ENCODE measurements around the gene CNIH3. TPM values are rescaled to one million over a fixed set of nuclear protein-coding genes. Genes with fewer than 3 reads are reported as not detected.

Gene CNIH3
- total and polyA plus RNA-seq, 9 donors, result 3.8 to 11.8 (median 8.3) TPM

- no peaks in the 10 kb centered on the region for H3K36me3 ChIP-seq
- intact Hi-C loops (cut with DNase I), result no loop called here
- H3K27ac ChIP-seq, result no peak overlapping the region
- H3K9me3 ChIP-seq, result no peaks in the 10 kb centered on the region
- no peak for DNase-seq
- H3K27me3 ChIP-seq, result no peaks in the 10 kb centered on the region
- 76 to 88% (median 81%) methylated on average over 2 of the region's 2 CpGs for WGBS, 3 donors
- H3K4me1 ChIP-seq (ENCODE audit: insufficient read depth), result no peaks in the 10 kb centered on the region
- H3K4me3 ChIP-seq, result no peak overlapping the region
- TF ChIP-seq EP300 (IDR thresholded peaks at IDR 0.05) (no peak), CTCF (IDR thresholded peaks at IDR 0.05) (no peak), POLR2A (IDR thresholded peaks at IDR 0.05) (no peak)
Measured at GRCh38 chr1:224762046-224762445, 145.9 kb downstream of the CNIH3 start.

- Histone ChIP-seq H3K9me3 (no peaks in the 10 kb centered on the region), H3K27me3 (no peaks in the 10 kb centered on the region), H3K36me3 (no peaks in the 10 kb centered on the region), H3K27ac (no peak overlapping the region), H3K4me3 (no peak overlapping the region), H3K4me1 (ENCODE audit: insufficient read depth) (no peaks in the 10 kb centered on the region)
- intact Hi-C loops (cut with DNase I), result no loop called here
- WGBS, 3 donors, result 89 to 93% (median 93%) methylated on average over 3 of the region's 3 CpGs
- DNase-seq, result no peak
- TF ChIP-seq EP300 (IDR thresholded peaks at IDR 0.05), result no peak
- no peak for TF ChIP-seq CTCF (IDR thresholded peaks at IDR 0.05)
- no peak for TF ChIP-seq POLR2A (IDR thresholded peaks at IDR 0.05)
Measured at GRCh38 chr1:224762701-224763100, 146.6 kb downstream of the CNIH3 start.

- intact Hi-C loops (cut with DNase I), result no loop called here
- H3K27me3 ChIP-seq, result no peaks in the 10 kb centered on the region
- 87 to 90% (median 89%) methylated on average over 5 of the region's 5 CpGs for WGBS, 3 donors
- no peaks in the 10 kb centered on the region for H3K36me3 ChIP-seq
- no peak for DNase-seq
- no peak overlapping the region for H3K27ac ChIP-seq
- no peaks in the 10 kb centered on the region for H3K9me3 ChIP-seq
- no peak overlapping the region for H3K4me3 ChIP-seq
- TF ChIP-seq POLR2A (IDR thresholded peaks at IDR 0.05) (no peak), EP300 (IDR thresholded peaks at IDR 0.05) (no peak)
- no peaks in the 10 kb centered on the region for H3K4me1 ChIP-seq (ENCODE audit: insufficient read depth)
Measured at GRCh38 chr1:224763126-224763775, 147.1 kb downstream of the CNIH3 start.

GRCh38 chr1:224766266-224766665 lies 150.1 kb downstream of the CNIH3 start:
- H3K4me3 ChIP-seq, result no peak overlapping the region
- TF ChIP-seq EP300 (IDR thresholded peaks at IDR 0.05) (no peak), POLR2A (IDR thresholded peaks at IDR 0.05) (no peak), CTCF (IDR thresholded peaks at IDR 0.05) (no peak)
- no peaks in the 10 kb centered on the region for H3K27me3 ChIP-seq
- H3K36me3 ChIP-seq, result no peaks in the 10 kb centered on the region
- intact Hi-C loops (cut with DNase I), result no loop called here
- no peaks in the 10 kb centered on the region for H3K9me3 ChIP-seq
- WGBS, 3 donors, result 80 to 85% (median 84%) methylated on average over 4 of the region's 4 CpGs
- DNase-seq, result no peak
- no peak overlapping the region for H3K27ac ChIP-seq
- H3K4me1 ChIP-seq (ENCODE audit: insufficient read depth), result peaks cover 3% of the 10 kb centered on the region

- H3K27me3 ChIP-seq, result no peaks in the 10 kb centered on the region
- no peak for TF ChIP-seq EP300 (IDR thresholded peaks at IDR 0.05)
- no peak for TF ChIP-seq CTCF (IDR thresholded peaks at IDR 0.05)
- TF ChIP-seq POLR2A (IDR thresholded peaks at IDR 0.05), result no peak
- H3K4me1 ChIP-seq (ENCODE audit: insufficient read depth), result peaks cover 3% of the 10 kb centered on the region
- no peak for DNase-seq
- H3K36me3 ChIP-seq, result no peaks in the 10 kb centered on the region
- no peaks in the 10 kb centered on the region for H3K9me3 ChIP-seq
- 56 to 71% (median 62%) methylated on average over 3 of the region's 3 CpGs for WGBS, 3 donors
- H3K4me3 ChIP-seq, result no peak overlapping the region
- no peak overlapping the region for H3K27ac ChIP-seq
- intact Hi-C loops (cut with DNase I), result no loop called here
Measured at GRCh38 chr1:224767031-224767430, 150.9 kb downstream of the CNIH3 start.

Data from ovary (tissue), 9 donors.